Activated naive CD4-positive, alpha-beta T cell treated with anti-CD3 and anti-CD28 coated beads for 36 hours (primary cell): ENCODE measurements around the gene VPS13C. TPM values are rescaled to one million over a fixed set of nuclear protein-coding genes. Genes with fewer than 3 reads are reported as not detected.

Experiments
- CTCF ChIA-PET: fragments of 350-600 bp; sonication (Branson Sonifier 250); formaldehyde crosslinking; loops from one replicate; lab custom pipeline; 2021; ENCODE audit warnings: antibody characterized with exemption; lab: Charles Lee
- DNase-seq: peaks from one replicate; pipeline ENCODE4 v3.0.0-alpha.2; 2020
- H3K27ac Mint-ChIP-seq: one replicate; pipeline ENCODE4 v1.8.0; 2021; ENCODE audit warnings: mild to moderate bottlenecking, mixed read lengths
- H3K27me3 Mint-ChIP-seq: one replicate; pipeline ENCODE4 v1.8.0; 2021; ENCODE audit warnings: low read depth, mixed read lengths
- H3K36me3 Mint-ChIP-seq: one replicate; pipeline ENCODE4 v1.8.0; 2021; ENCODE audit warnings: low read depth, mixed read lengths
- H3K4me1 Mint-ChIP-seq: one replicate; pipeline ENCODE4 v1.8.0; 2021; ENCODE audit warnings: low read depth, mixed read lengths
- H3K4me3 Mint-ChIP-seq: one replicate; pipeline ENCODE4 v1.8.0; 2021; ENCODE audit warnings: mild to moderate bottlenecking, moderate library complexity, mixed read lengths
- H3K9me3 Mint-ChIP-seq: one replicate; pipeline ENCODE4 v1.8.0; 2021; ENCODE audit warnings: mixed read lengths
- intact Hi-C: fragments of 100-400 bp; cut with micrococcal nuclease; formaldehyde crosslinking; loops from one replicate; pipeline ENCODE4 v1.15.1; 2023
- total RNA-seq, 2 experiments: library from RNA; stranded (reverse); gene quantifications; one replicate each; pipeline ENCODE4 v1.2.3, GENCODE V29; 2021

VPS13C gene
- total RNA-seq, 2 experiments from 2014 or later, result 37.4 to 38.0 TPM

- Mint-ChIP-seq H3K36me3 (no peaks in the 10 kb centered on the region), H3K9me3 (no peaks in the 10 kb centered on the region), H3K27me3 (no peaks in the 10 kb centered on the region), H3K4me3 (no peak overlapping the region), H3K27ac (no peak overlapping the region), H3K4me1 (peaks cover 2% of the 10 kb centered on the region)
- CTCF ChIA-PET, result interaction anchor here (0.6 kb wide), 1 partner anchor 104 kb away, joined by 5 read pairs; no protein-coding TSS in a partner anchor
- DNase-seq, result no peak
- intact Hi-C loops, result no loop called here
Observed at GRCh38 chr15:62090988-62091387, 30.7 kb upstream of the VPS13C start.

- CTCF ChIA-PET, result no interaction called here
- Mint-ChIP-seq H3K4me3 (no peak overlapping the region), H3K27me3 (no peaks in the 10 kb centered on the region), H3K36me3 (no peaks in the 10 kb centered on the region), H3K4me1 (peaks cover 2% of the 10 kb centered on the region), H3K9me3 (no peaks in the 10 kb centered on the region), H3K27ac (no peak overlapping the region)
- intact Hi-C loops, result loop anchor here (5.0 kb wide), 1 partner anchor 63 kb away; no protein-coding TSS in a partner anchor
- no peak for DNase-seq
Observed at GRCh38 chr15:62089616-62090015, 29.4 kb upstream of the VPS13C start.

- Mint-ChIP-seq H3K36me3 (no peaks in the 10 kb centered on the region), H3K27me3 (no peaks in the 10 kb centered on the region), H3K4me1 (peaks cover 2% of the 10 kb centered on the region), H3K27ac (no peak overlapping the region), H3K4me3 (no peak overlapping the region), H3K9me3 (peaks cover 6% of the 10 kb centered on the region)
- DNase-seq, result no peak
- intact Hi-C loops, result loop anchor here (5.0 kb wide), 1 partner anchor 64 kb away; no protein-coding TSS in a partner anchor
- CTCF ChIA-PET, result interaction anchor here (0.6 to 1.1 kb wide), 3 partner anchors 10 to 859 kb away, joined by 3 to 5 read pairs (median 3); partner anchors contain the start of gene RORA
Observed at GRCh38 chr15:62088353-62088693, 28.1 kb upstream of the VPS13C start.

GRCh38 chr15:62087671-62088352 is 27.6 kb upstream of the VPS13C start:
- H3K4me1 Mint-ChIP-seq, result peaks cover 2% of the 10 kb centered on the region
- H3K27ac Mint-ChIP-seq, result no peak overlapping the region
- intact Hi-C loops, result loop anchor here (5.0 kb wide), 1 partner anchor 64 kb away; no protein-coding TSS in a partner anchor
- H3K36me3 Mint-ChIP-seq, result no peaks in the 10 kb centered on the region
- CTCF ChIA-PET, result interaction anchor here (0.6 to 1.6 kb wide), 5 partner anchors 11 to 859 kb away, joined by 3 to 5 read pairs (median 3); partner anchors contain the start of gene RORA
- H3K4me3 Mint-ChIP-seq, result no peak overlapping the region
- H3K27me3 Mint-ChIP-seq, result no peaks in the 10 kb centered on the region
- DNase-seq, result peak; percentile 12
- H3K9me3 Mint-ChIP-seq, result peaks cover 6% of the 10 kb centered on the region

GRCh38 chr15:62085740-62086139 is 25.5 kb upstream of the VPS13C start:
- CTCF ChIA-PET, result interaction anchor here (0.6 kb wide), 2 partner anchors 12 to 33 kb away, joined by 3 read pairs; no protein-coding TSS in a partner anchor
- no peaks in the 10 kb centered on the region for H3K27me3 Mint-ChIP-seq
- intact Hi-C loops, result loop anchor here (5.0 kb wide), 1 partner anchor 67 kb away; no protein-coding TSS in a partner anchor
- no peak overlapping the region for H3K4me3 Mint-ChIP-seq
- H3K9me3 Mint-ChIP-seq, result peaks cover 6% of the 10 kb centered on the region
- H3K4me1 Mint-ChIP-seq, result peaks cover 2% of the 10 kb centered on the region
- no peak overlapping the region for H3K27ac Mint-ChIP-seq
- no peak for DNase-seq
- H3K36me3 Mint-ChIP-seq, result no peaks in the 10 kb centered on the region

- Mint-ChIP-seq H3K4me3 (no peak overlapping the region), H3K36me3 (no peaks in the 10 kb centered on the region), H3K9me3 (peaks cover 6% of the 10 kb centered on the region), H3K27me3 (no peaks in the 10 kb centered on the region), H3K27ac (no peak overlapping the region), H3K4me1 (peaks cover 2% of the 10 kb centered on the region)
- intact Hi-C loops, result no loop called here
- CTCF ChIA-PET, result interaction anchor here (0.9 to 1.4 kb wide), 3 partner anchors 9 to 35 kb away, joined by 3 to 5 read pairs (median 3); no protein-coding TSS in a partner anchor
- DNase-seq, result peak; percentile 9
Observed at GRCh38 chr15:62083194-62084154, 23.2 kb upstream of the VPS13C start.

GRCh38 chr15:62079594-62079993 is 19.3 kb upstream of the VPS13C start:
- no peaks in the 10 kb centered on the region for H3K27me3 Mint-ChIP-seq
- H3K4me3 Mint-ChIP-seq, result no peak overlapping the region
- no peaks in the 10 kb centered on the region for H3K4me1 Mint-ChIP-seq
- no peak overlapping the region for H3K27ac Mint-ChIP-seq
- intact Hi-C loops, result no loop called here
- CTCF ChIA-PET, result no interaction called here
- no peaks in the 10 kb centered on the region for H3K36me3 Mint-ChIP-seq
- peaks cover 6% of the 10 kb centered on the region for H3K9me3 Mint-ChIP-seq
- no peak for DNase-seq

- intact Hi-C loops, result no loop called here
- CTCF ChIA-PET, result no interaction called here
- Mint-ChIP-seq H3K36me3 (no peaks in the 10 kb centered on the region), H3K9me3 (no peaks in the 10 kb centered on the region), H3K4me3 (no peak overlapping the region), H3K27me3 (peaks cover 2% of the 10 kb centered on the region), H3K4me1 (no peaks in the 10 kb centered on the region), H3K27ac (no peak overlapping the region)
- no peak for DNase-seq
Observed at GRCh38 chr15:62075595-62076277, 15.5 kb upstream of the VPS13C start.

- Mint-ChIP-seq H3K4me3 (no peak overlapping the region), H3K4me1 (peaks cover 11% of the 10 kb centered on the region), H3K27me3 (peaks cover 11% of the 10 kb centered on the region), H3K36me3 (no peaks in the 10 kb centered on the region), H3K27ac (no peak overlapping the region), H3K9me3 (no peaks in the 10 kb centered on the region)
- intact Hi-C loops, result loop anchor here (1.0 to 5.0 kb wide), 4 partner anchors 47 to 235 kb away; no protein-coding TSS in a partner anchor
- no peak for DNase-seq
- CTCF ChIA-PET, result interaction anchor here (0.8 to 1.7 kb wide), 13 partner anchors 9 to 193 kb away, joined by 3 to 7 read pairs (median 4); no protein-coding TSS in a partner anchor
Observed at GRCh38 chr15:62071711-62072308, 11.6 kb upstream of the VPS13C start.

- Mint-ChIP-seq H3K9me3 (no peaks in the 10 kb centered on the region), H3K27me3 (peaks cover 11% of the 10 kb centered on the region), H3K36me3 (no peaks in the 10 kb centered on the region), H3K27ac (no peak overlapping the region), H3K4me1 (peaks cover 18% of the 10 kb centered on the region), H3K4me3 (no peak overlapping the region)
- CTCF ChIA-PET, result interaction anchor here (1.3 to 1.7 kb wide), 2 partner anchors 9 to 185 kb away, joined by 3 to 9 read pairs; partner anchors contain the start of gene VPS13C
- no peak for DNase-seq
- intact Hi-C loops, result loop anchor here (5.0 to 10.0 kb wide), 4 partner anchors 83 to 1485 kb away; no protein-coding TSS in a partner anchor
Observed at GRCh38 chr15:62069551-62069950, 9.3 kb upstream of the VPS13C start.

GRCh38 chr15:62068810-62069167 is 8.5 kb upstream of the VPS13C start:
- intact Hi-C loops, result loop anchor here (1.0 to 10.0 kb wide), 5 partner anchors 8 to 1484 kb away; partner anchors contain the start of gene VPS13C
- Mint-ChIP-seq H3K4me1 (peaks cover 20% of the 10 kb centered on the region), H3K27me3 (peaks cover 11% of the 10 kb centered on the region), H3K27ac (peak overlapping the region; percentile 31), H3K36me3 (no peaks in the 10 kb centered on the region), H3K4me3 (peak overlapping the region; percentile 65), H3K9me3 (no peaks in the 10 kb centered on the region)
- CTCF ChIA-PET, result no interaction called here
- no peak for DNase-seq
